Fibroblast of skin of scalp (primary cell): ENCODE results near the gene IL3.

Experiments used
- DNase-seq: peaks from one replicate; pipeline ENCODE4 v3.0.0-alpha.2; 2013

Gene IL3

GRCh38 chr5:132073231-132074013, 13.0 kb downstream of the IL3 start, which contains the start of gene CSF2:
Gene CSF2 (plus strand): TSS chr5:132073789. CDS start chr5:132073824, 35 bp downstream.
- no peak for DNase-seq

- no peak for DNase-seq
Measured at GRCh38 chr5:132074091-132074771, 13.8 kb downstream of the IL3 start.

- DNase-seq, result no peak
Measured at GRCh38 chr5:132074772-132075718, 14.6 kb downstream of the IL3 start.

GRCh38 chr5:132075719-132076077, 15.2 kb downstream of the IL3 start:
- DNase-seq, result no peak

GRCh38 chr5:132076202-132076830, 15.9 kb downstream of the IL3 start:
- no peak for DNase-seq

- DNase-seq, result no peak
Measured at GRCh38 chr5:132076983-132077382, 16.5 kb downstream of the IL3 start.

- DNase-seq, result no peak
Measured at GRCh38 chr5:132079081-132079480, 18.6 kb downstream of the IL3 start.

GRCh38 chr5:132079619-132080018, 19.2 kb downstream of the IL3 start:
- no peak for DNase-seq

GRCh38 chr5:132080595-132080994, 20.1 kb downstream of the IL3 start:
- DNase-seq, result no peak

GRCh38 chr5:132081458-132081857, 21.0 kb downstream of the IL3 start:
- DNase-seq, result no peak

GRCh38 chr5:132082329-132083023, 22.0 kb downstream of the IL3 start:
- DNase-seq, result no peak

- no peak for DNase-seq
Measured at GRCh38 chr5:132083071-132083678, 22.7 kb downstream of the IL3 start.

GRCh38 chr5:132085686-132086085, 25.2 kb downstream of the IL3 start:
- no peak for DNase-seq

GRCh38 chr5:132086277-132086794, 25.9 kb downstream of the IL3 start:
- peak; percentile 95 for DNase-seq

GRCh38 chr5:132087176-132087575, 26.7 kb downstream of the IL3 start:
- no peak for DNase-seq

- no peak for DNase-seq
Measured at GRCh38 chr5:132087661-132088060, 27.2 kb downstream of the IL3 start.

- DNase-seq, result no peak
Measured at GRCh38 chr5:132089363-132089762, 28.9 kb downstream of the IL3 start.

GRCh38 chr5:132090107-132090506, 29.7 kb downstream of the IL3 start:
- DNase-seq, result peak; percentile 82

- no peak for DNase-seq
Measured at GRCh38 chr5:132093271-132093670, 32.8 kb downstream of the IL3 start.

- DNase-seq, result peak; percentile 96
Measured at GRCh38 chr5:132094393-132095076, 34.1 kb downstream of the IL3 start.

- DNase-seq, result no peak
Measured at GRCh38 chr5:132095077-132095410, 34.6 kb downstream of the IL3 start.
